Posterior vena cava (tissue), 2 donors: ENCODE data around the gene ZDHHC7. TPM values are rescaled to one million over a fixed set of nuclear protein-coding genes. Genes with fewer than 3 reads are reported as not detected.

Source experiments
- DNase-seq: peaks from one replicate; pipeline ENCODE4 v3.0.0-alpha.2; 2020; ENCODE audit warnings: low spot score
- intact Hi-C, 2 donors: fragments of 100-400 bp; cut with DNase I; formaldehyde crosslinking; loops; one replicate each; pipeline versions ENCODE4 v1.14.1 to v1.14.2; 2022 to 2023
- total RNA-seq, 2 donors: library from RNA; stranded (reverse); fragmentation: NEBNext Ultra II Directional; extraction: Animal tissue kit (Norgen Biotek cat#: 25700); gene quantifications; one replicate each; pipeline ENCODE4 v1.2.1, GENCODE V29; 2021
- donor health status: DM: yes; HTN: yes; CAD: no.
- donor health status: DM: yes; HTN: yes; CAD: no.

Gene ZDHHC7
- total RNA-seq, 2 donors from 2014 or later: 34.0 to 38.5 TPM

DNA sequence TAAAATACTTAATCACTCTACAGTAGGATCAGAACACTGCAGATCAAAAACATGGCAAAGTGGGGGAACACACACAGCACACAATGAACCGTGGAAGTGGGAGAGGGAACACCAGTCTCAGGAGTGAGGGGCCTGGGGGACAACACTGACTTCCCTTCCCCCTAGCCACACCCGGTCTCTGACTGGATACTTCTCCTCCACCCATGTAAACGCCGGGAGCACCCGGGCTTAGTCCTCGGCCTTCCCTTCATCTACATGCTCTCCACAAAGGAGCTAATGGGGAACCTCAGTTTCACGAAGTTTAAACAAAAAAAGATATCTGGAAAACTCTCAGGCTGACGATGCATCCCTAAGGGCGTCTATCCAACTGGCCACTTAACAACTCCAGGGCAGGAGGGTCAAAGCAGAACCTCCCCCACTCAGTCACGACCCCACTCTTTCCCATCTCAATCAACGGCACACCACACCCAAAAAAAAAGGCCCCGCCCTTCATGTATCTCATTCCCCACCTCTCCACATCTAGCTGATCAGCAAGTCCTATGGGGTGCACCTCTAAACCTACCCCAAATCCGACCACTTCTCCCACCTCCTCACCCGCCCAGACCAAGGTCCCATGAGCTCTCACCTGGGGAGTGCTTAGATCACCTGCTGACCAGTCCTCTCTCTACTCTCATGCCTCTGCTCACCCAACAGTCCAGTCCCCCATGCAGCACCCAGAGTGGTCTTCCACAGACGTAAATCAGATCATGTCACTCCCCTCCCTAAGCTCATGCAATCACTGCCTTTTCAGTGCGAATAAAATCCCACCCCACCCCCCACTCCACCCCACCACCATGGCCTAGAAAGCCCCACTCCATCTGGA is 7.4 kb downstream of the ZDHHC7 start:
- intact Hi-C loops: no loop called here
- DNase-seq: peak; percentile 58

DNA sequence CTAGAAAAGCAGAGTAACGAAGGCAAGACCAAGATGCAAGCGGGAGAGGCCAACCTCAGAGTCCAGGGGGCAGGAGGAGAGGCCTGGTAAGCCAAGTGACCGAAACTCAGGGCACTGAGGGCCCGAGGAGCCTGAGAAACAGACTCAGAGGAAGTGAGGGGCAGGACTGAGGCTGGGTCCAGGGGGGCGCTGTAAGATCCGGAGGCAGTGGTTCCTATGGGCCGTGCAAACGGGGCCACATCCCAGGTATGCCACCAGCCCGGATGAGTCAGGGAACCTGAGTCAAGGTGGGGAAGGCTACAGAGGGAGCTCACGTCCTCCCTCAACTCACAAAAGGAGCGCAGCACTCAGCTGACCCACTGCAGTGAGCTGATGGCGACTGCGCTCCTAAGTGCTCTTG is 8.3 kb downstream of the ZDHHC7 start:
- intact Hi-C loops: no loop called here

DNA sequence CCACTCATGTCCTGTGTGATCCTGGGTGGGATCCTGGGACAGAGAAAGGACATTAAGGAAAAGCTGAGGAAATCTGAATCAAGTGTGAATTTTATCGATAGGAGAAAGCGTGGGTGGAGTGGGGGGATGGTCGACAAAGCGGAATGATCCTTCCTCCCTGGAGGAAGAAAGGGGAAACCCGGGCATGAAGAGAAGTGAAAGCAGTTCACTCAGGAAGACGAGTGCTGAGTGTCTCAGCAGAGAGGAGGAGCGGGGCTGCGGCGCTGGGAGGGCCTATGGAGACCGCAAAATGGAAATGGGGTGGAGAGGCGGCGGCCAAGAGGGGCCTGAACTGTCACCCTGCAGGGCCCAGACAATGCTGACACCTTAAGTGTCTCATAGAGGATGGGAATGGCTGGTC is 8.7 kb downstream of the ZDHHC7 start:
- intact Hi-C loops: no loop called here
- DNase-seq: no peak

More for the DNA sequence above, 8.3 kb downstream of the ZDHHC7 start:
- no peak for DNase-seq

DNA sequence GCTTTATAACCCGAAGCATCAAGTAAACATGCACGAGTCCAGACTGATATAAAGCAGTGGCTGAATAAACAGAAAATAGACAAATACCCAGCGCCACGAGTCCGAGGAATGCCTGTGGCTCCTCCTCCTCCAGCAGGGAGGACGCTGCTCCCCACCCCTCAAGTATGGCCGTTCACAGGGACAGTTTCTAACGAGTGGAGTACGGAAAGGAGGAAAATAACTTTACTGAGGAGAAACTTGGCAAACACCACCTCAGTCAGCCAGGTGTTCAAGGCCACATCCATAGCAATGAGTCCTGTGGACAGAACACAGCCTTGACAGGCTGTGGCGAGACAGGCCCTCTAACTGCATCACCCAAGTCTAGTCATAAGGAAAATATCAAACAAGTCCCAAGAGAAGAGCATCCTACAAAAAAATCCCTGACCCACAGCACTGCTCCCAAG is 9.2 kb downstream of the ZDHHC7 start:
- DNase-seq: no peak
- intact Hi-C loops: no loop called here

DNA sequence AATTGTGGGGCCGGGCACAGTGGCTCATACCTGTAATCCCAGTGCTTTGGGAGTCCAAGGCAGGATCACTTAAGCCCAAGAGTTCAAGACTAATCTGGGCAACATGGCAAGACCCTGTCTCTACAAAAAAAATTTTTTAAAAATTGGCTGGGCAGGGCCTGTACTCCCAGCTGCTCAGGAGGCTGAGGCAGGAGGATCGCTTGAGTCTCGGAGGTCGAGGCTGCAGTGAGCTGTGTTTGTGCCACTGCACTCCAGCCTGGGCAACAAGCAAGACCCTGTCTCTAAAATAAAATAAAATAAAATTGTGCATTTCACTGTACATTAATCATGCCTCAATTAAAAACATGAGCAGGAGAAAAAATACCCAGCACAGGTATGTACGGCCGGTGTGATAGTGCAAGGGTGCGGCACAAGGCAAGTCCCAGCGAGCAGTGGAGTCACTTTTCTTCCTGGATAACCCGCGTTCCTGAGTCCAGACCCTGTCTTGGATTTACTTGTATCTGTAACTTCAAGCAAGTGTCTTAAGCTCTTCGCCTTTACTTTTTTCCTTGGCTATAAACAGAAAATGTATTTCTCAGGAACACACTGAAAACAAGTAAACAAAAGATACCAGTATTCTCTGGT is 11.4 kb downstream of the ZDHHC7 start:
- intact Hi-C loops: no loop called here

DNA sequence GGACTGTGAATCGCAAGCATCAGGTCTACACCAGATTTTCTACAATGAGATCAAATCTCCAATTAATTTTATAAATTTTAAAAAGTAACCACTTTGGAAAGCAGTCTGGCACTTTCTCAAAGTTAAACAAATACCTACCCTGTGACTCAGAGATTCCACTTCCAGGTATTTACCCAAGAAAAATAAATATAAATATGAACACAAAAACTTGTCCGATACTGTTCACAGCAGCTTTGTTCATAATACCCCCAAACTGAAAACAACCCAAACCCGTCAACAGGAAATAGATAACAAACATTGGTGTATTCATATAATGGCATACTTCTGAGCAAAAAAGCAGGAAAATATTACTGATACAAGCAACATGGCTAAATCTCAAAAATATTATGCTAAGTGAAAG is 12.1 kb downstream of the ZDHHC7 start:
- intact Hi-C loops: no loop called here
- no peak for DNase-seq

More for the DNA sequence above, 11.4 kb downstream of the ZDHHC7 start:
- no peak for DNase-seq

DNA sequence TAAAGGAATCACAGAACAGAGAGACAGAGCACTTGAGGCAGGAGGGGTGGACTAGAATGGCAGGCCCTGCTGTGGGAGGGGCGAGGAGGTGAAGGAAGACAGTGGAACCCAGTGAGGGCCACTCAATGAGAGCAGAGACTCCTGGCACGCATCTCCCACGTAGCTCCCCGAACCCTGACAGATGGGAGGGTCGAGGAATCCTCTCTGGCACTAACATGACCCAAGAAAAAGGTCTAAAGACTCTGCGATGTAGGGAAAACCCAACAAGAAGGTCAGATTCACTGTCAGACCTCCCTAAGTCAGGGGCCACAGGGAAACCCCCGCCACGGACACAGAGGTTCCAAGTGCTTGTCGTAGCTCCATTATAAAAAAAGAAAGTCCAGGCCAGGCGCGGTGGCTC is 15.0 kb downstream of the ZDHHC7 start:
- no peak for DNase-seq
- intact Hi-C loops: no loop called here

DNA sequence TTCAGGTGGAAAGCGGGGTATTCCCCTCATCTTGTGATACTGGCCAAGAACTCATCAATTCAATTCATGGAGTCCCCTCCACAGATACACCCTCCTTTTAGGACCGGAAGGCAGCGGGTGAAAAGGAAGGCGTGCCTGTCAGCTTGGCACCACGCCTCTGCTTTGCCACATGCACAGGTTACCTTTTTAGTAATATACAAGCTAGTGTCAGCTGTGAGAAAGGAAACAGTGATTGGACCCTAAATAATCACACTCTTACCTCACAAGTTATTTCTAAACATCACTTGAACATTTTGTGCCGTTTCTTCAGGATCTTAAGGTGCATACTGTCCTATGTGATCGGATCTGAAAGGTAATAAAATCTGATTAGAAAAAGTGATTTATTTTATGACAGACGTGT is 15.7 kb downstream of the ZDHHC7 start:
- DNase-seq: no peak
- intact Hi-C loops: no loop called here

DNA sequence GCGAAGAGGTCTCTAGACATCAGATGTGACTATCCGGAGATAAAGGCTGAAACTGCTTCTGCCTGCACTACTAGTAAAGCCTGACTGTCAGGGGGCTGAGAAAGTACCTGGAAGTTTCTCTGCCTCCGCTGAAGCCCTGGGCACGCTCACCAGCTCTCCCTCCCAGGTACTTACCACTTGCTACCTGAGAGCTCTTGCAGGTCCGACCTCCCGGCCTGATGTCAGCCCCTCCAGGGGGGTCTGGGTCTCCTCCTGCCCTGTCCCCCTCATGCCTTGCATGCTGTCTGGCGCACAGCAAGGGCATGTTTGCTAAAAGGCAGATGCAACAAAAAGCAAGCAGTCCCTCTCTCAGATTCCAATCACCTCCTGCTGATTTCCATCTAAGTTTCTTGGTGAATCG is 17.4 kb downstream of the ZDHHC7 start:
- DNase-seq: no peak
- intact Hi-C loops: no loop called here

DNA sequence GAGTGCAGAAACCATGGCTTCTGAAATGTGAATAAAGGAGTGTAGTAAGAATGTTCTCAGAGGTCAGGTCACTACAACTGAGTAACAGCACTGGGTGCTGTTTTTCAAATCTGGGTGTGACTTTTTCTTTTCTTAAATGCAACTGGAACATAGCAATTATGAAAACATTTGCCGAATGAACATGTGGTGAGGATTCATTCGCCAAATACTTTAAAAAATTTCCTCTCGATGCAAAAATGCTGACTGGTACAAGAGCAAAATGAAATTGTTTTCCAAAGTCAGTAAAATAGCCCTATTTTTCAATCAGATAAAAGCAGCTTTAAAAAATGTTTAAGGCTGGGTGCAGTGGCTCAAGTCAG is 18.6 kb downstream of the ZDHHC7 start:
- intact Hi-C loops: no loop called here

DNA sequence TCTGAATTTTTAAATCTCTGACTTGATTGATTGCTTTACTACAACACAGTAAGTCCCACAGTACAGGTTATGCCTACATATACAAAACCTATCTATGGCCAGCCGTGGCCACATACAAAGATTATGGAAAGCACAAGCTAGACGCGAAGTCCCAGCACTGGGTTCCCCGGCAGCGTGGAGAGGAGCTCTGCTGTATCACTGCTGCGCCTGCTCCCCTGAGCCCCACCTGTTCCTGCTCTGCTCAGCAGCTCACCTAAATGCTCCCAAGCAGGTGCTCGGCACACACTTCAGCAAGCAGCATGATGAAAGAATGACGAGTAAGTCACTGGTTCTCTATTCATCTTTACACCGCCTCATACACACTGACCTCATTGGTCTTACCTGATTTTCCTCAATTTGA is 20.6 kb downstream of the ZDHHC7 start:
- DNase-seq: no peak

More for the DNA sequence above, 18.6 kb downstream of the ZDHHC7 start:
- no peak for DNase-seq

DNA sequence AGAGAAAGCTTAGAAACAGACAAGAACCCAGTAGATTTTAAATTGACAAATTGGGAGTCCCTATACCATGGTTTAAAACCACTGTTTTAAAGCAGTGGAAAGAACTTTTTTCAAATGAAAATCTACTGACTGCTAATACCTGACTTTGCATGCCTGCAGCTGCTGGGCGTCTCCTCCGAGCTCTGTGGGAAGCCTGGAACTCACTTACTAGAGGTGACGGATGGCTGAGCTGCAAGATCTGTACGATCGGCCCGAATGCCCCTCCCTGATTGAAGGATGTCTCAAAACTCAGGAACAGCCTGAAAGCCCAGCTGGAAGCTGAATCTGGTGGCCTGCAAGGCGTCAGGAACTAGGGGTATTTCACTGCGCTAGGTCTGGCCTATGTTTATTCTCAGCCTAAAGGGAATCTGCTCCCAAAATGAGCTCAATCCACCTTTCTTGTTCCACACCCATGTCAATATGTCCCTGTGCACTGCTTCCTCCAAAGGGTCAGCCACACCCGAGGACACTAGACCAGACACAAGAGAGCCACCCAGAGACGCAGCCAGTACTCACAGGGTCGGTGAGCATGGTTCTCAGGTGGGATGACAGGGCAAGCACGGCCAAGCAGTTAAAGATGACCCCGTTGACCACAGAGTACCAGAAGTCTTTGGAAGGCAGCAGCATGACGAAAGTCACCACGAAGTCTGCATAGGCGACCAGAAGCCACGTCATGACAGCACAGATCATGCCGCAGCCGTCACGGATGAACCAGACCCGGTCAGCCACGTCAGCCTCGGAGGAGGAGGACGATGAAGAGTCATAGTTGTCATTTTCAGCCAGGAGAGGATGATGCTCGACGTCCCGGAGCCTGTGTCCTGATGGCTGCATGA is 21.4 kb downstream of the ZDHHC7 start:
- no peak for DNase-seq
- intact Hi-C loops: no loop called here

More for the DNA sequence above, 20.6 kb downstream of the ZDHHC7 start:
- intact Hi-C loops: no loop called here

DNA sequence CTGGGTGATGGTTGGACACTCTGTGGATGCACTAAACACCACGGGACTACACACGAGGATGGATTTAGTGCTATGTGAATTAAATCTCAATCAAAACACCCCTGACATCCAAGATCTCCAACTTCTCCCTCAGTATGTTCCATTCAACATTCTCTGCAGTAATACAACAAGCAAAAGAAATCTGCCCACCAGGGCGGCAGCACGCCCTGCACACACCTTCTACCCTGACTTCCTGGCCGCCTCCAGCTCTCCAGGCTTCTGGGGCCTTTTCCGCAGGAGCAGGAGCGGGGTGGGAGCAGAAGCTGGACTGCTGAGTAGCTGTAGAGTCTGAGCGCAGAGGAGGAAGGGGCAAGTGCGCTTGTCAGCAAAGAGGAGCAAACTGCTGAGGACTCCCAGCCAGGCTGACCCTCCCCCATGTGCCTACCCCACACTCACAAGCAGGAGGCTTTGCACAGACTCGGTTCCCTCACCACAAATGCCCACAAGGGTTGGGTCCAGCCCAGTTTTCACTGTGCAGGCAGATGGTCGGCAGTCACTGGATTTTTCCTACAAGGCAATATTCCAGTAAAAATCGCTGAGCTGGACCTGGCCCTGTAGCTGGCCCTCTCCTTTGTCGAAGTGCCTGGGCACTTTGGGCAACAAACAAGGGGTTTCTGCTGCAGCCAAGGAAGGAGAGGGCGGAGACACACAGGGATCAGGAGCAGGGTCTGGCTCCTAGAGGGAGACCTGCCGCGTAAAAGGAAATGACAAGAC is 22.8 kb downstream of the ZDHHC7 start:
- intact Hi-C loops: no loop called here
- no peak for DNase-seq

DNA sequence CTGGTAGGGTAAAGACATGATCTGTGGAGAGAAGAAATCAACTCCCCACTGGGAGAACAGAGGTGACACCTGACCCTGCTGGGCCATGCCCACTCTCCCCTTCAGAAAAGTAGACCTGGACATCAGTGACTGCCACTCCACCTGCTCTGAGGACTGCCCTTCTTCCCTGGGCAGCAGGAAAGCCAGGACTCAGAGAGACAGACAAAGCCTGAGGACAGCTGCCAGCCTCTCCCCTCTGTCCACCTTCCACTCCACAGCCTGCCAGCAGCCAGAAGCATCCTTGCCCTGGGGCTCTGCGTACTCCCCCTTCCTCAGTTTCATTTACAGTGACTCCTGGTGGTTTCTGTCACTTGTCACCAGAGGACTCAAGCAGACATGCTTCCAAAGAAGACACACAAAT is 24.5 kb downstream of the ZDHHC7 start:
- intact Hi-C loops: no loop called here
- no peak for DNase-seq

DNA sequence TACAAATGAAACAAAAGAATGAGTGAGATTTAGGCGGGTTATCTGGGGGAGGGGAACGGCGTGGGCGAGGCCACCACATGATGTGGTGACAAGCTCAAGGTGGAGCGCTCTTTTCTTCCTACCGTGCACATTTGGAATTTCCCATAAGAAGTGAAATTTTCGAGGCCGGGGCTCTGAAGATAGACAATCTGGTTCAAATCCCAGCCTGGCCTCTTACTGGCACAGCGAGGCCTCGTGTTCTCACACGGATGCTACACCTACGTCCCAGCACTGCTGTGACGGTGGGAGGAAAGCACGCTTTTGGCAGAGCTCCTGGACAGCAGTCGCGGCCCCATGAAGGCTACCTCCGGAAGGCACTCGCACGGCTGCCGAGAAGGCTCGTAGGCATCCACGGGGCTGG is 25.2 kb downstream of the ZDHHC7 start:
- intact Hi-C loops: no loop called here
- DNase-seq: no peak

DNA sequence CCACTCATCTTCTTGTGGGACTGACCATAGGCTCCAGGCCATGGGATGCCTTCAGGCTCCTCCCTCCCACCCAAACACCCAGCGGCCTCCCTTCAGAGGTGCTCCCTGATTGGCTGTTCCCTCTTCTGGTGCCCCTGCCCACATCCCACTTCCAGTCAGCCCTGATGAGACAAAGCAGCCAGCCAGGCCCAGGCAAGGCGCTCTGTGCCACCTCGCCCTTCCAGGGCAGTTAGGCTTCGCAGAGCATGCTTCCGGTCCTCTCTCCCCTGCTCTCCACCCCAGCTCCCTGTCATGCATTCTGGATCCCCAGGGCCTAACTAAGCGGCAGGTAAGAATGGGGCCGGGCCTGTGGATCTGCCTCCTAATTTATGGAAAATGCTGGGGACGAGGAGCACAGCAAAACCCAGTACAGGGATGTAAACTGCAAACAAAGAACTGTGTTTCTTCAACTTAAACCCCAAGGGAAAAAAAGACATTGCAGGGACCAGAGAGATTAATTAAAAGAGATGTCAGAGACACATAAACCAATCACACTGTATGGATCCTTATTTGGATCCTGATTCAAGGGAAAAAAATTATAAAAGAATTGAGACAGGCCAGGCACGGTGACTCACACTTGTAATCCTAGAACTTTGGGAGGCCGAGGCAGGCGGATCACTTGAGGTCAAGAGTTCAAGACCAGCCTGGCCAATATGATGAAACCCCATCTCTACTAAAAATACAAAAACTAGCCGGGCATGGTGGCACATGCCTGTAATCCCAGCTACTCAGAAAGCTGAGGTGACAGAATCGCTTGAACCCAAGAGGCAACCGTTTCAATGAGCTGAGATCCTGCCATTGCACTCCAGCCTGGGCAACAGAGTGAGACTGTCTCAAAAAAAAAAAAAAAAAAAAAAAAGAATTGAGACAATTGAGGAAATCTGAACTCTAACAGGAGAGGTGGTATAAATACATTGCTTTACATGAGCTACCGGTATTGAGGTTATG is 26.0 kb downstream of the ZDHHC7 start:
- no peak for DNase-seq
- intact Hi-C loops: no loop called here

DNA sequence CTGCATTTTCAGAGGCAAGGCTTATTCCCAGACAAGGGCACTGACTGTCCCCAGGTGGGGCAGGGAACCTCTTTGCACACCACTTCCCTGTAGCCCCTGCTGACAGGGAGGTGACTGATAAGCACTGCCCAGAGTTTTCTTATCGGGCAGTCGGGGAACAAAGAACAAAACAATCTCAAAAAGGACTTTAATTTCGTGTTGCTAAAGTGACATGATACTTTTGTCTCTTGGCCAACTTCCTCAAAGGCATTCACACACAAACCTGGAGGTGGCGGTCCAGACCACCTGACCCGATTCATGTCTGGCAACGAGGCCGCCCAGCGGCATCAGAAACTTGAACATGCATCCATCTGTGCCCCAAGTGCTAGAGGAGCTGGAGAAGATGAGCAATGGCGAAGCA is 28.9 kb downstream of the ZDHHC7 start:
- no peak for DNase-seq
- intact Hi-C loops: no loop called here

DNA sequence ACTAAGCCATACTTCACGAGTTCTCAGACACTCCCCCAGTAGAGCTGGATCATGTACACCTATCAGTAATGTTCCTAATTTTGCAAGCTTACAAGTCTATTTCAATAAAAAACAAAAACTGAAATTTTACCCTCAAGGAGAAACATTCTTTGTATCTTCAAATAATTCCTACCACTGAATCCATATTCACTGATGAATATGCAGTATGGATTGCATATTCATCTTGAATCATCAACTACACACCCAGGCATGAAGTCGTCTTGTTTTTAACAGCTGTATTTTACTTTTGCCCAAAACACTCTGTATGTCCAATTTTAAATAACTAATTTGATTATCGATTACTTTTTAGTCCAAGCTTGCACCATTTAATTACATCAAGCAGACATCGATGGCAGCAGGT is 31.8 kb downstream of the ZDHHC7 start:
- DNase-seq: no peak
- intact Hi-C loops: no loop called here
